Lung microvascular endothelial cell (primary cell): ENCODE data around the gene S1PR3. TPM values are rescaled to one million over a fixed set of nuclear protein-coding genes. Genes with fewer than 3 reads are reported as not detected.
A peak's percentile ranks its signal among the peaks of the same experiment; 100 is the strongest.

Source experiments
- DNase-seq, 2 donors: peaks; one replicate each; pipeline versions ENCODE4 v3.0.0 to v3.0.0-alpha.2; 2010; ENCODE audit warnings: low read depth in 2 of 2
- total RNA-seq: library from RNA; depleted of rRNA; stranded (reverse); fragments of >200 nt; gene quantifications from 2 replicates; pipeline ENCODE4 v1.2.1, GENCODE V29; 2014

The S1PR3 gene
- total RNA-seq, 1 donor from 2014 or later: 0.40 TPM

GRCh38 chr9:89008055-89008743 lies 16.9 kb downstream of the S1PR3 start:
- DNase-seq: no peak

GRCh38 chr9:89008744-89009545 lies 17.7 kb downstream of the S1PR3 start:
- no peak for DNase-seq

DNA sequence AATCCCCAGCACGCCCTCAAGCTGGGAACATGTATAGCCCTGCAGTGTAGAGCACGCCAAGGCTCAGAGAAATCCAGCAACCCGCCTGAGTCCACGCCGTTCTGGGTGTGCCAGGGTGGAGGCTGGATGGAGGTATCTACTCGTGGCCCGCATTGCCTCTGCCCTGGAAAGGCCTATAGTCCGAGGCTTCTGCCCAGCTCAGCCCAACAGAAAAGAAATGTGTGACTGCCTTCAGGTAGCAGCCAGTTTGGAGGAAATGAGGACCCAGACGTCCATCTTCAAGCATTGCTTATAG lies 18.2 kb downstream of the S1PR3 start:
- no peak for DNase-seq

DNA sequence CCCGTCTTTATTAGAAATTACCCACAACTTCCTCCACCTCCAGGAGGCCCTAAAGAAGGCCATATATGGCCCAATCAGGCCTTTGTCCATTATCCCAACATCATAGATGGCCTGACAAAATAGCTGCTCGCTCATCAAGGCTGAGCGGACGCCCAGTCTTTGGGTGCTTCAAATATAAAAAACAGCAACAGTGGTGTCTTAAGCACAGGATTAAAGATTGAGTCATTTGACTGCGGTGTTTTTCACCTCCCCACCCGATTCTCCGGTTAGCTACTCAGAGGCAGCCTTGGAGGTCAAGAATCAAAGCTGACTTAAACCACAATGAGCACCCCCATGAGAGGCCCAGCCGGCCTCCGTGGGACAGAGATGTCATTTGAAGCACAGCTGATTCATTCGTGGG lies 18.8 kb downstream of the S1PR3 start:
- no peak for DNase-seq

- no peak for DNase-seq
Observed at GRCh38 chr9:89010526-89011111, 19.4 kb downstream of the S1PR3 start.

GRCh38 chr9:89011683-89012082 lies 20.4 kb downstream of the S1PR3 start:
- no peak for DNase-seq

DNA sequence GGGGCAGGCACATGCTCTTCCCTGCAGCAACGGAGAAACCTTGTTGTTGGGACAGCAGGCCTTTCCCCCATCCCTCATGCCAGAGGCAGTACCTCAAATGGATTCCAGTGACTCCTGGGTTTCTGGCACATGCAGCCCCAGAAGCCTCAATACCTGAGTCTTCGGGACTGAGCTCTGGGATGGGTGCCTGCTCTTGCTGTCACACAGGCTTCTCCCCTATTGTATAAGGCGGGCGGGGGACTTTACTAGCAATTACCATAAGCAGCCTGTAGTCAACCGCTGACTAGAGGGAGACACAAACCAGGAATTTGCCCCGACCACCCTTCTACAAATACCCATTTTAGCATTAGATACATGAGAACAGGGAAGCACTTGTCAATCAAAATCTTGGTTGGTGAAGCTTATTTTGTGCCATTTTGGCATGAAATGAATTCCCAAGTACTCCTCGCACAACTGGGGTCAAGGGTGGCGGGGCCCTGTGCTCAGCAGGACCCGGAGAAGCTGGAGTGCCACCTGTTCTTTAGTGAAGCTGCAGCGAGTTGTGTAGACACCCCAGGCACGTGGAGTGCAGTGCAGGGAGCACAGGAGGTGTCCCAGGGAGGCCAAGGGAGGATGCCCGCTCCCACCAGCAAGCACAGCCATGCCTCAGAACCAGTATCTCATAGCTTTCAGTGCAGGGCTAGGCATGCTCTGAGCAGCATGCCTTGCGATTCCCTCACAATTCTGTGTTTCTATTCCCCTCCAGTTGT lies 21.2 kb downstream of the S1PR3 start:
- no peak for DNase-seq

DNA sequence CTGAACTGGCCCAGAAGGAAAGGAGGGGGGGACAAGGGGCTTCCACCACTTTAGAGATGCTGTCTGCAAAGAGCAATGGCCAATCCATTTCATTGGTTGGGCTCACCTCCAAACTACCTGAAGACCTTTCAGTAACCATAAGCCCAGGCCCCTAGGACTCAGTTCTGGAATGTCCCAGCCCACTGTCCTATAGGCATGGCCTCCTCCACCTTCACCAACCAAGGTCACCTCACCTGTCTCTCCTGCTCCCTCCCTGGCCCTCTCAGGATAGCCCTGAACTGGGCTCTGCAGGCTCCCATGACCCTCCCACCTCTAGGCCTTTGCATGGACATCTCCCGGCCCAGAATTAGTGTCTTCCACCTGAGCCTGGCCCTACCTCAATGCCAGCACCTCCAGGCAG lies 22.4 kb downstream of the S1PR3 start:
- no peak for DNase-seq

DNA sequence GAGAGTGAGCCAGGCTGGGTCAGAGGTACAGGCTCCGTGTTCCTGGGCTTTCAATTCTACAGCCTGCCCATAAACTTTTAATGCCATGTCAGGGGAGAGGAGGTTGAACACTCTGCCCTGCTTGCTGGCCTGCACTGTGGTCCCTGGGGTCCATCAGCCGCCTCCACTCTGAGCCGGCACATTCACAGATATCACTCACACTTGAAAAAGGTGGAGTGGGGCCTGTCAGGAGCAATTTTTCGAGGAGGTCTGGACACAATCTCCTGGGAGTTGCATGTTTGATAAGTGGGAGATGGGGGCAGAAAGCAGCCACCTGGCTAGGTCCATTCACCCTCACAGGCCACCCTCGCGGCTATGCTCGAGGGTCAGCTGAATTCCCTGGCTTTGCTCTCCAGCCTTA lies 22.9 kb downstream of the S1PR3 start:
- no peak for DNase-seq

GRCh38 chr9:89015336-89015735 lies 24.1 kb downstream of the S1PR3 start:
- DNase-seq: no peak

DNA sequence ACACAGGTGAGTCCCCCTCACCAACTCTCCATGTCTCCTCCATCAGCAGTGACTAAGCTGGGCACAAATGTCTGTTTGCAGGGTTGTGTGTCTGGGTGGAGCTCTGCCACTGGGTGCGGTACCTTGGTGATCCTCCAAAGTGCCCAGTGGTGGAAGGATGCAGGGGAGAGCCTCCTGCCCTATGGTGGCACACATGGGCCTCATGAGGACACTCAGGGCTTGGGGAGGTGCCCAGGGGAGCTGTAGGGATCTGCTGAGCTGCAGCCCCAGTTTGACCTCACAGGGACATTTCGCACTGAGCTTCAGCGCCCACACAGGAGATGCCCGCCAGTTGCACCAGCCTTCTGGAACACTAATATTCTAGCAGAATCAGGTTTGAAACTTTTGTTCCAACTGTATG lies 29.5 kb downstream of the S1PR3 start:
- no peak for DNase-seq

GRCh38 chr9:89021154-89021803 lies 30.0 kb downstream of the S1PR3 start:
- DNase-seq: peak in 1 of 2 donors; percentile 46

DNA sequence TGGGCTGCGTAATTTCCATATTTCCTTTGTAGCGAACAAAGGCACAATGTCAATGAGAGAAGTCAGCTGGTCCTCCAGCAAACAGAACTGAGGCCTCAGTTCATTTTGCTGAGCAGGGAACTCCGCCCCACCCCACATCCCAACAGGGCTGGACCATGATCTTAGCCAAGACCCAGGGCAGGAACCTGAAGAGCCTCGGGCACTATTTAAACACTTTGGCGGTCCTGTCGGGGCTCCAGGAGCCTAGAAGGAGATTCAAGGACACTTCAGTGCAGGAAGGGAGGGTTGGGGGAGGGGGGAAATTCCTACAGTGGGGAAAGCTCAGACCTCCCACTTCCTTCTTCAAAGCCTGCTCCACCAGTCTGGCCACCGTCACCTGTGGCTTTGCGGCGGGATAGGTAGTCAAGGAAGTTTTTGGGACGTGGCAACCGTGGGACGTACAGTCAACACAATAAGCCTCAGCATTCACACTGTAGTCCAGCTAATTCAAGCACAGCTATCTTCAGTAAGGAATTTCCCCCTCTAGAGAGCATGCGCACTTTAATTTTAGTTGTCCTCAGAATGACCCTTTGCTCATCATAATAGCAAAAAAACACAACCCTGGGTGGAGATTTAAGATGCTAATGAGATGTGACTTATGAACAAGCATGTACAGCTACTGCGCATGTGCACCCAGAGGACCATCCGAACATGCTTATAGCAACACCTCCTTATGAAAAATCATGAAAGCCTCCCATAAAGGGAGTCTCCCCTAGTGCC lies 30.9 kb downstream of the S1PR3 start:
- no peak for DNase-seq

DNA sequence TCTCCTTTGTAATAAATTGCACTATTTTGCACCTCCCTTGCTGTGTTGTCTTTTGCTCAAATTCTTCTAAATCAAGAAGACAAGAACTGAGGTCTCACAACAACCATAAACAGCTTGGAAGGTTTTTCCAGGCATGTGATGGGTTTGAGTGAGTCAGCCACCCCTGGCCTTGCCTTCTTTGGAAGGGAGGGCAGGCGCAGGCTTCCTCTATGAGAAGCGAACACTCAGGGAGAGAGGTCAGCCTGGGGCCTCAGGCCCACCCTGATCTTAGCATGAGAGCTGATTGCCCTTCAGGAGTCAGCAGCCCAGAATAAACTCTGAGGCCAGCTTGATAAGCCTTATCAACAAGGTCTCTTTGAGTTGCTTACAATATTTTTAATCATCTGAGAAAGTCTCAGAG lies 31.6 kb downstream of the S1PR3 start:
- peak in 1 of 2 donors; percentile 21 for DNase-seq

- no peak for DNase-seq
Observed at GRCh38 chr9:89023740-89024139, 32.5 kb downstream of the S1PR3 start.

DNA sequence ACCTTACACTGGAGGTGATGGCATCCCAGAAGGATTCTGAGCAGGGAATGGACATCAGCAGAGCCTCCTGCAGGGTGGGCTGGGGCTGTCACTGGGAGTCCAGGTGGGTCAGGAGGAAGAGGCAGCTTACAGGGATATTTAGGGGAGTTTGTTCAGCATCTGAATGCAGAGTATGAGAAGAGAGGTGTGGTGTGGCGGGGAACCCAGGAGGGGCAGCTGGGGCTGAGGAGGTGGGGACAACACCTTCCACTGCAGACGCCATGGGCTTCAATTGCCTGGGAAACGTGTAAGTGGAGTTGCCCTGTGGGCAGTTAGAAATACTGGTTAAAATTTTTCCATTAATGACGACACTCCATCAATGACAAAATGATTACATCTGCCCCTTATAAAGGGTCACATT lies 33.5 kb downstream of the S1PR3 start:
- DNase-seq: no peak

GRCh38 chr9:89025553-89025952 lies 34.3 kb downstream of the S1PR3 start:
- DNase-seq: no peak

DNA sequence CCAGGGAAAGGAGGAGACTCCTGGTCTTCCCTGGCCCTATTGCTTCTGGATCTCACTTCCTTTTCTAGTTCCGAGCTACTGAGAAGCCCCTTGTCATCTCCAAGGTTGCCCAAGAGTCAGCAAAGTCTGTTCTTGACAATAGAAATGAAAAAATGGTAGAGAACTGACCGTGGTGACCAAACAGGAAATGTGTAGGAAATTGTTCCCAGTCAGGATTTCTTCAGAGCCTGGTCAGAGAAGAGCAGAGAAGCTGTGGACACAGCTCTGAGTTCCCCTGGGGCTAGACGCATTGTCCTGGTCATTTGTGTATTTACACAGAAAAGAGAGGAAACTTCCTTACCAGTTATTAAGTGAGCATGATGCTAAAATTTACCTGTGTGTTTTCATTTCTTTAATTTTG lies 35.6 kb downstream of the S1PR3 start:
- DNase-seq: peak in 1 of 2 donors; percentile 32

- no peak for DNase-seq
Observed at GRCh38 chr9:89029788-89030187, 38.5 kb downstream of the S1PR3 start.

- DNase-seq: no peak
Observed at GRCh38 chr9:89032173-89032572, 40.9 kb downstream of the S1PR3 start.

- no peak for DNase-seq
Observed at GRCh38 chr9:89032661-89033060, 41.4 kb downstream of the S1PR3 start.
